ENCODE results near the gene ATP4A.

Gene ATP4A

GRCh38 chr19:35524181-35524837 lies 39.1 kb downstream of the ATP4A start:
- no peak for DNase-seq

DNA sequence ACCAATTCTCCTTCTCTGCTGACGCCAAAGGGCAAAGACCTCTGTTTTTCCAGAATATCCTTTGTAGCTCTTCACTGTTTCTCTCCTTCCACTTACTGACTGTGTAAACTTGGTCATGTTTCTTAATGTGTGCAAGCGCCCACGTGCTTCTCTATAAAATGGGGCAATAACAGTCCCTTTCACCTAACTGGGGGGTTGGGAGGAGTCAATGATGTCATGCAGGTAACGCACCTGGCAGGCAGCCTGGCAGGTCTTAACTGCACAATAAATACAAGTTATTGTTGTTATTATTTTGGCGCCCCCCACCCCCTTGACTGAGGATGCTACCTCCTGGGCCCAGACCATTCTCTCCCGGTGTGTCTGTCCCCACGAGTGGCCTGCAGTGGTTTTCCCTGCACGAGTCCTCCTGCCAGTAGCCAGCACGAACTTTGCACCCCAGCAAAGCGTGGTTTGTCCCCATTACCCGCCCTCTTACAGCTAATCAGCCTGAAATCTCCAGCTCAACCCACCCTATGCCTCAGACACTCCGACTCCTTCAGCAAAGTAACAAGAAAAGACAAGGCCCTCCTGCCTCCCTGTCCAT lies 40.6 kb downstream of the ATP4A start:
- no peak for DNase-seq

- DNase-seq: no peak
Measured at GRCh38 chr19:35521124-35521743, 42.2 kb downstream of the ATP4A start.

DNA sequence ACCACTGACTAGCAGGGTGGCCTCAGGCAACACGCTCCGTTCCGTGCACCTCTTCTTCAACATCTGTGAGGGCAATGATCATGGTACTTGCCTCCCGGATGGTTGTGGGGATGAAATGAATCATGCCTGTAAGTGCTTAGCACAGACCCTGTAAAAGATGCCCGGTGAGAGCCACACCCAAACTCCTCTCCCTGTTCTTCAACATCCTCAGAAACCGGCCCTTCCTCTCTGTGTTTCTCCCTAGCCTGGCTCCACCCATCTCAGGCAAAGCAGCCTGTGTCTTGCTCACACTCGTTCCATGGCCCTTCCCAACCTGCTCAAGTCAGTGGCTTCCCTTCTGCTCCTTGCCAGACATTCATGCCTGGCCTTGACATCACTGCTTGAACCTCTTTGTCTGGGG lies 44.2 kb downstream of the ATP4A start:
- DNase-seq: no peak

- DNase-seq: no peak
Measured at GRCh38 chr19:35518313-35518712, 45.1 kb downstream of the ATP4A start.

GRCh38 chr19:35517342-35517741 lies 46.1 kb downstream of the ATP4A start:
- no peak for DNase-seq

DNA sequence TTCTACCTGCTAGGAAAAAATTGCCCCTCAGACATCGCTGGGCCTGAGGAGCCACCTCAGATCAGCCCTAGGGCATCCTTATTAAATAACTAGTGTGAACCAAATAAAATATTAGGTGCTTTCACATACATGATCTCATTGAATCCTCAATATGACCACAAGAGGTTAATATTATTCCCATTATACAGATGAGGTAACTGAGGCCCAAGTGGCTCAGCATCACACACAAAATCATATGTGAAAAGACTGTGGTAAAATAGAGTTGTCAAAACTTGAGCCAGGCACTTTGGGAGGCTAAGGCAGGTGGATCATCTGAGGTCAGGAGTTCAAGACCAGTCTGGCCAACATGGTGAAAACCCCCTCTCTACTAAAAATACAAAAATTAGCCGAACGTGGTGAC lies 47.1 kb downstream of the ATP4A start:
- DNase-seq: no peak

- DNase-seq: no peak
Measured at GRCh38 chr19:35514282-35514809, 49.1 kb downstream of the ATP4A start.

- no peak for DNase-seq
Measured at GRCh38 chr19:35513628-35514281, 49.7 kb downstream of the ATP4A start, which contains the start of gene DMKN. Gene DMKN (minus strand): TSS chr19:35513649. CDS start chr19:35513475, 174 bp downstream.

DNA sequence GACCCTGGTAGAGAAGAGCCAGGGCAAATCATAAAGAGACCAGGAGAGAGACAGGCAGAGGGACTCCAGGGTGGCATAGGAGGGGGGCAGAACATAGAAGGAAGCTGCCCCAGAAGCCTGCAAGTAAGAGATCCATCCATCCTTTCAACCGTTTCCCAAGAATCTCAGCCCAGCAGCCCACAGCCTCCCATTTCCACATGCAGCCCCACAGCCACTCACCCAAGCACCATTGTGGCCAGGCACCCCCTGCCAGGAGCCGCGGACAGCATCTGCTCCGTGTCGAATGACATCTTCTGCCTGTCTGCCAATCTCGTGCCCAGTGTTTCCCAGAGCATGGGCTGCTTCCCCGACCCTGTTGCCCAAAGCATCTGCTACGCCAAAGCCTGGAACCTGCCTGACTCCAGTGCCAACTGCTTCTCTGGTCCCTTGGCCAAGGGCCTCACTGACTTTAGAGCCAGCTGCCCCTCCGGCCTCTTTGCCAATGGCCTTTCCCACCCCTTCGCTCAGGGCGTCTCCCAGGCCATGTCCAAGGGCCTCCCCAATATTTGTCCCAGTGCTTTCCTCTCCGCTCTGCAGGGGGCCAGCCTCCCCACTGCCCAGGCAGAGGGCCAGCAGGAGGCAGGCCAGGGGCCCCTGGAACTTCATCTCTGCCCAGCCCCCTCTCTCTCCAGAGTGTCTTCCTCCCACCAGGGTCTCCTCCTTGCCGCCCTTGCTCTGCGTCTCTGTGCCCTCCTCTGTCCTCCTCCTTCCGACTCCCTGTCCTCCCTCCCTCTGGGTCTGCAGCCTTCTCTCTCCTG lies 50.4 kb downstream of the ATP4A start:
- no peak for DNase-seq

- no peak for DNase-seq
Measured at GRCh38 chr19:35511337-35511736, 52.1 kb downstream of the ATP4A start.

GRCh38 chr19:35510626-35510964 lies 52.9 kb downstream of the ATP4A start:
- DNase-seq: no peak

GRCh38 chr19:35509861-35510625 lies 53.4 kb downstream of the ATP4A start:
- DNase-seq: peak; percentile 62 to 78

DNA sequence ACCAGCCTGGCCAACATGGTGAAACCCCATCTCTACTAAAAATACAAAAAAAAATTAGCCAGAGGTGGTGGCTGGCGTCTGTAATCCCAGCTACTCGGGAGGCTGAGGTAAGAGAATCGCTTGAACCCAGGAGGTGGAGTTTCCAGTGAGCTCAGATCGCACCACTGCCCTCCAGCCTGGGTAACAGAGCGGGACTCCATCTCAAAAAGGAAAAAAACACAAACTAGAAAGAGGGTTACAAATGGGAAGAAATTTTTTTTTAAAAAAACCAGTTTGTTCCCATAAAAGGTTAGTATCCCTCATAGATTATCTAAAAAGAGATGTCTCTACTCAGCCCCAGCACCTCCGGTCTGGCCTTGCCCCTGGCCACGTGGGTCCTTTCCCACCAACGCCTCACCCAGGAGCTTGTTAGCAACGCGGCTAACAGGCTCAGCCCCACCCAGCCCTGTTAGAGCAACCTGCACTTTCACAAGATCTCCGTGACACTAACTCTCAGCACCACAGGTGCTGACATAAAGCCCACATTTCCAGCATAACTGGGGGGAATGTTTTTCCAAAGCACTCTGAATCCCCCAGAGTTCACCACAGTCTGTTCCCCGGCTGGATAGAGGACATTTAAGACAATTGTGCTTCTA lies 54.3 kb downstream of the ATP4A start:
- peak; percentile 30 to 33 for DNase-seq

- no peak for DNase-seq
Measured at GRCh38 chr19:35508129-35508528, 55.3 kb downstream of the ATP4A start.

DNA sequence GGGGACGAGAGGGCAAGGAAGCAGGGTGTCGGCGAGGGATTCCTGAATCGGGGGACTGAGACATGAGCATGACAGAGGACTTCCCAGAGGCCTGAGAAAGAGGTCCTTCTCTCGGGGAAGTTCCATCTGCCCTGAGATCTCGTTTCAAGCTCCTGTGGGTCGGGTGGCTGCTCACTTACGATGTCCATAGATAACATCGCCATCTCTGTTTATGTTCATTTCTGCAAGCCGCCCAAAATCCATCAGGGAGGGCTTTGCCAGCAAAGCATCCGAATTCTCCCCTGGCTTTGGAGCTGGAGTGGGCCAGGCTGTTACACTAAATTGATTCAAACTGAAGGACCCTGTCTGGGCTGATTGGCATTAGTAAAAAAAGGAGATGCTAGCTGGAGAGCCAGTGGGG lies 55.9 kb downstream of the ATP4A start:
- DNase-seq: no peak

DNA sequence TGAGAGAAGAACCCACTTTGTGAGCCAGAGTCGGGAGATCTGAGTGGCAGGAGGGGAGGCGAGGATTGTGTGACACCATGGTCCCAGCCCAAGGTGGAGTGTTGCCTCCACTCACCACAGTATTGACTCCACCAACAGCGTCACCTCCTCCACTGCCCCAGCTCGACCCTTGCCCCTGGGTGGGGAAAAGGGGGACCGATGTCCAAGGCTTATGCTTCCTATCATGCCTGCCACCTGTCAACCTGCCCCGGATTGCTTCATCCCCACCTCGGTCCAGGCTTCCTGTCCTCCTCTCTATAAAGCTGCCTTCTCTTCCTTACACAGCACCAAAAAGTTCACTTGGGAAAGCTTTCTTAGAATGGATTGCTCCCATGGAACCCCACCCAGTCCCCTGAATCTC lies 57.4 kb downstream of the ATP4A start:
- no peak for DNase-seq

DNA sequence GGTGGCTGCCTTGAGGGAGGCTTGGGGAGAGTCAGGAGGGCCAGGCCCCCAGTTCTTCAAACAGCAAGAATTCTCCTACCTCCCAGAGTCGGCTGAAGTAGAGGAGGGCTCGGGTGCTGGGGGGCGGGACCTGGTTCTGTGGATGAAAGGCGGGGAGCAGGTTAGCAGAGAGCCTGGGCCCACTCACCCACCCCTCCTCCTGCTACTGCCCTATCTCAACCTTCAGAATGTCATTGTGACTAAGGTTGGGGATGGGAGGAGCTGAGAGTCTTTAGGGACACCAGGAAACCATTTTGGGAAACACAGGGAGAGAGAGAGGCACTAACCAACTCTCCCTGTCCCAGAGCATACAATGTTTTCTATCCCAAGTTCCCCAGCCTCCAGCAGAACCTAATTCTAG lies 60.7 kb downstream of the ATP4A start:
- no peak for DNase-seq

- DNase-seq: no peak
Measured at GRCh38 chr19:35501684-35502083, 61.8 kb downstream of the ATP4A start.

DNA sequence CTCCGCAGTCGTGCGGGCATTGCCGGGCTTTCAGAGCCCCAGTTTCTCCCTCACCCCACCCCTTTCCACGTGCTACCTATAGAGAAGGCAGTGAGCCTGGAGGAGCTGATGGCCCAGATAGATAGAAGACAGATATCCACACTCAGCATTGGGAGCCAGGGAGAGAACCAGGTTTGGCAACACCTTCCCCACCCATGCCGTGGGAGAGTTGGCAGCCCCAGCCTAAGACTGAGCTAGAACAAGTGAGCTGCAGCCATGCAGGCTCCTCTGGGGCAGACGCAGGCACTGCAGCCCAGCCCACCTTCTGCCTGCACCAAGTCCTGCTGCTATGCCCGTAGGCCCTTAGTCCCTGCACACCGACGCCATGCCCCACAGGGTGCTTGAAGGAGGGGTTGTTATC lies 62.8 kb downstream of the ATP4A start:
- no peak for DNase-seq
